VCaP (cell line): ENCODE results near the gene IGFL1.

Source experiments
- H3K27ac ChIP-seq: fragments of 450-650 bp; 2 replicates; pipeline ENCODE4 v1.5.1; 2017
- CTCF ChIP-seq: fragments of 450-650 bp; conservative IDR thresholded peaks from 2 replicates; pipeline ENCODE4 v1.5.1; 2017; ENCODE audit warnings: mild to moderate bottlenecking, moderate library complexity

IGFL1 gene

GRCh38 chr19:46271481-46272197 lies 42.1 kb downstream of the IGFL1 start:
- no peak overlapping the region for H3K27ac ChIP-seq
- TF ChIP-seq CTCF, result no peak

GRCh38 chr19:46273931-46274330 lies 44.4 kb downstream of the IGFL1 start:
- H3K27ac ChIP-seq, result peak overlapping the region; percentile 44

- TF ChIP-seq CTCF, result no peak
- H3K27ac ChIP-seq, result no peak overlapping the region
These were observed 49.6 kb downstream of the IGFL1 start for GRCh38 chr19:46279177-46279576.
